ENCODE measurements around the gene TSPAN6.
A peak's percentile ranks its signal among the peaks of the same experiment; 100 is the strongest.

TSPAN6 gene

GRCh38 chrX:100636321-100636991 is at the start of gene TSPAN6:
TSS of gene TSPAN6 (minus strand) at chrX:100636806. CDS start at chrX:100636694, 112 bp downstream.
- FAIRE-seq (peak; percentile 75), DNase-seq (ENCODE audit: insufficient read length, low spot score) (peak; percentile 9)

- FAIRE-seq (no peak), DNase-seq (ENCODE audit: insufficient read length, low spot score) (no peak)
Measured at GRCh38 chrX:100685997-100686305, 49.3 kb upstream of the TSPAN6 start.

- DNase-seq (ENCODE audit: insufficient read length, low spot score): peak; percentile 16
- peak; percentile 97 for FAIRE-seq
Measured at GRCh38 chrX:100685284-100685996, 48.8 kb upstream of the TSPAN6 start.

DNA sequence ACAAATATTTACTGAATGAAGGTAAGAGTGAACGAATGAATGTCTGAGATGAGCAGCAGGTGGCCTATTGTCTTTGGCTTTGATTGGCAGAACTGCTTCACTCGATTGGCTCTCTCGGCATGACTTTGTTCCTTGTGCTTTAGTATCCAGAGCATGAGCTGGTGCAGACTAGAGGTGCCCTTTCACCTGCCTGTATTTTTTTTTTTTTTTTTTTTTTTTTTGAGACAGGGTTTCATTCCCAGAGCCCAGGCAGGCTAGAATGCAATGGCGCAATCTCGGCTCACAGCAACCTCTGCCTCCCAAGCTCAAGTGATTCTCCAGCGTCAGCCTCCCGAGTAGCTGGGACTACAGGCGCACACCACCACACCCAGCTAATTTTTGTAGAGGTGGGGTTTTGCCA is 46.3 kb upstream of the TSPAN6 start:
- FAIRE-seq (no peak), DNase-seq (ENCODE audit: insufficient read length, low spot score) (no peak)

GRCh38 chrX:100681599-100681998 is 45.0 kb upstream of the TSPAN6 start:
- FAIRE-seq (no peak), DNase-seq (ENCODE audit: insufficient read length, low spot score) (no peak)

GRCh38 chrX:100680756-100681155 is 44.1 kb upstream of the TSPAN6 start:
- FAIRE-seq (no peak), DNase-seq (ENCODE audit: insufficient read length, low spot score) (no peak)

GRCh38 chrX:100677611-100678181 is 41.1 kb upstream of the TSPAN6 start:
- FAIRE-seq: no peak
- no peak for DNase-seq (ENCODE audit: insufficient read length, low spot score)

- FAIRE-seq (no peak), DNase-seq (ENCODE audit: insufficient read length, low spot score) (no peak)
Measured at GRCh38 chrX:100674705-100675104, 38.1 kb upstream of the TSPAN6 start.

GRCh38 chrX:100673397-100673953 is 36.9 kb upstream of the TSPAN6 start:
- FAIRE-seq (no peak), DNase-seq (ENCODE audit: insufficient read length, low spot score) (no peak)

- DNase-seq (ENCODE audit: insufficient read length, low spot score): no peak
- FAIRE-seq: no peak
Measured at GRCh38 chrX:100672966-100673365, 36.4 kb upstream of the TSPAN6 start.

- FAIRE-seq: no peak
Measured at GRCh38 chrX:100663642-100664041, 27.0 kb upstream of the TSPAN6 start.

GRCh38 chrX:100662796-100663195 is 26.2 kb upstream of the TSPAN6 start:
- DNase-seq (ENCODE audit: insufficient read length, low spot score) (no peak), FAIRE-seq (no peak)

More at GRCh38 chrX:100663642-100664041, 27.0 kb upstream of the TSPAN6 start:
- DNase-seq (ENCODE audit: insufficient read length, low spot score): no peak

DNA sequence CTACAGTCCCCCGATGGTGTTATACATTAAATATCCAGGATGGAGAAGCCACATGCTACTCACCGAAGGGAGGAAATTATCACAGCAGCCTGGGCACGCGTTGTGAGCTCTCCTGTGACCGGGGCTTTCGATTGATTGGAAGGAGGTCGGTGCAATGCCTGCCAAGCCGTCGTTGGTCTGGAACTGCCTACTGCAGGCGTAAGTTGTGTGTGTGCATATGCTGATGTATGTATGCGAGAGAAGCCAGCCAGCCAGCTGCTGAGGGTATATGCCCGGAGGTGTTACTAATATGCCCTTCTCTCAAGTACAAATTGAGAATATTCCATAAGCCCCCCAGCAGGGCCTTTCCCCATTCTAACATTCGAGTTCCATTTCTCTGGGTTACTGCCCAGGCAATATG is 25.6 kb upstream of the TSPAN6 start:
- FAIRE-seq: no peak
- DNase-seq (ENCODE audit: insufficient read length, low spot score): no peak

DNA sequence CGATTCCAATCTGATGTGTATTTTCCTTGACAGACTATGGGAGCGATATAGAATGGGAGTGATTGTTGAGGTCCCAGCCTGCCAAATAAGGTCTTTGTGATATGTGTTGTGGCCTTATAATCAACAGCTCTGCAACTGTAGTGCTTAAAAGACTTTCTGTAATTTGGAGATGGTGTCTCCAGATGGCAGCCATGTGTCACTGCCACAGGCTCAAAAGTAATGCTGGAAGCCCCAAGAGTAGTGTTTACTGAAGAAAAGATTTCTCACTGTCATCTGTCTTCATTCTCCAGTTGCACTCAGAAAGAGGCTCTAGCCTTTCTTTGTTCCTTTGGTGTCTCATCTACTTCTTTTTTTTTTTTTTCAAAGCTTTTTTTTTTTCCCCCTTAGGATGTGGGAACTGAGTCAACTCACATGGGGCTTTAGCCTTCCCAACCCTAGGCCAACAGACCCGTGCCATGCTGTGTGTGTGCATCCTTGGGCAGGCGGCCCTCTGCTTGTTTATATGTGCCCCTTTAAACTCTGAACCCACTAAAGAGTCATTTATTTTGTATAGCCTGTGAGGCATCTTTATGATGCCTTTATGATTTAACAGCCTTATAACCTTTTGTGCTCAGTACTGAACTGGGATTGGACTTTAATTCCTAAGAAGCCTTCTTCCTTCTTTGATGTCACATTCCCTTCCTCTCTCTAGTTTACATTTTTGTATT is 23.0 kb upstream of the TSPAN6 start:
- no peak for DNase-seq (ENCODE audit: insufficient read length, low spot score)
- no peak for FAIRE-seq

DNA sequence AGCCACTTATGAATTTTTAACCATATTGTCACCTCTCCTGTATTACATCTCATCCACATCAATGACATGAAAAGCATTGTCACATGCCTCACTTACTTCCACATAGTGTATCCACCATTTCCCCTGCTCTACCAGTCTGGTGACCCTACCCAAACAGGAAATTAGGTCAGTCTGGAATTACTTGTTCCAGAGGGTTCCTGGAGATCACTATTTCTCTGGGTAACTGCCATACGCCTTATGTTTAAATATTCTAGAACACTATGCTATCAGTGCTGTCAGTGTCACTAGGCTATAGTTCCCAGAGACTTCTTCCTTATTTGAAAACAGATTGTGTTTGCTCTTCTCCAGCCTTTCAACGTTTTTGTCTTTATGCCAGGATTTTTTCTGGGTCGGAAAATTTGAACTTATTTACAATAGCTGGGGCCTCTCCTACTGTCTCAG is 22.4 kb upstream of the TSPAN6 start:
- DNase-seq (ENCODE audit: insufficient read length, low spot score) (no peak), FAIRE-seq (no peak)

DNA sequence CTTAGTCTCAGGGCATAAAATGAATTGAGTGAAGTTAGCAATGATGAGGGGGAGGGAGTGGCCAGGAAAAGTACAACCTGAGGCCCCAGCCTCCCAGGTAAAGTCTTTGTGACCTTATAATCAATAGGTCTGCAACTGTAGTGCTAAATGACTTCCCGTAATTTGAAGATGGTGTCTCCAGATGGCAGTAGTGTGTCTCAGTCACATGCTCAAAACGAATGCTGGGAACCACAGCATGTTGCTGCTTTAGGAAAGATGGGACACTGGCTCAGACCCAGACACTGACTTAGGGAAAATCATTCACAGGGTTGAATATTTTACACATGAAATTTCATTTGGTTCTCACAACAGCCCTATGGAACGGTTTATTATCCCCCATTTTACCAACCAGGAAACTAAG is 17.7 kb upstream of the TSPAN6 start:
- FAIRE-seq (no peak), DNase-seq (ENCODE audit: insufficient read length, low spot score) (no peak)

GRCh38 chrX:100652266-100652665 is 15.7 kb upstream of the TSPAN6 start:
- DNase-seq (ENCODE audit: insufficient read length, low spot score) (no peak), FAIRE-seq (no peak)

DNA sequence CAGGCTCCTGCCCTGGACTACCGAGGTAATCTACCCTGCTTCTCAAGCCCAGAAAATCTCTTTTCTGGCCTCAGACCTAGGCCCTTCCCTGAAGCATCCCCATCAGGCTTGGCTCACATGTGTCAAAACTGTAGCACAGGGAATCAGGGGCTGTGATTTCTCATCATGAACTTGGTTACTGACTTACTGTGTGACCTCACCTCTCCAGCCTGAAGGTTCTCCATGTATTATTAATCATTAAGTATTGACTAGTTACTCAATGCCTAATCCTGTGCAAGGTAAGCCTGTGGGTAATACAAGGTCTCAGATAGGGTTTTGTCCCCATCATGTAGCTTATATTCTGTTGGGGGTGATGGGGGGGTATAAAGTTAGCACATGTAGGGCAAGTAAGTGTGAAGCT is 14.2 kb upstream of the TSPAN6 start:
- FAIRE-seq (no peak), DNase-seq (ENCODE audit: insufficient read length, low spot score) (no peak)

DNA sequence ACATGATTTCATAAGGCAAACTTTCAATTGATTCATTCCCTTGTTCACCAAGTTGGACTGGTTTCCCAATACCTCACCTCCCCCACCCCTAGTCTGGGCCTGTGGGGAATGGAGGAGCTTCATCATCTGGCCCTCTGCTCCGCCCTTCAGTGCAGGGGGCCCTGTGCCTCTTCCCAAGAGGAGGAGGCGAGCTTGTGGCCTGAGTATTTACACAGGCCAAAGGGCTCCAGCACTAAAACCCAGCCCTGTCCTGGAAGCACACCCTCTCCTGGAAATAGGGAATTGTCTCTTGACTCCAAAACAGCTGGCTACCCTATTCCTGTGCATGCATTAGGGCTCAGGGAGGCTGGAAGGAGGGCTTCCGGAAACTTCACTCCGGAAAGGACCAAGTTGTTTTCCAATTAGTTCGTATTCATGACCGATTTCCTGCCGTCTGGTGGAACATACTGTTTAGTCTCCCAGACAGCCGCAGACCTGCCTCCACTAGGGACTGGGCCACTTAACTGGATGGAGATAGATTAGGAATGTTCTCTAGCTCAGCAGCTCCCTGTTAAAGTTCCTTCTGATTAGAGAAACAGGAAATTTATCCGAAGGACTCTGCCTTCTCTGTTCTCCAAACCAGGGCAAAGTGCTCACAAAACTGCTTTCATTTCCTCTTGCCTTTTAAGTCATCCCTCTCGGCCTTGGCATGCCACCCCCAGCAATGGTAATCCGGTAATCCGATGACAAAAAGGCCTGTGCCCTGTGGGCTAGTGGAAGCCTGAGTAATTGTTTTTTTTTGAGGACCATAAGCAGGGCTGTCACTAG is 13.1 kb upstream of the TSPAN6 start:
- FAIRE-seq (no peak), DNase-seq (ENCODE audit: insufficient read length, low spot score) (no peak)
